Hepatocyte (in vitro differentiated cells): Measurements from ENCODE around the gene ADCYAP1R1. TPM values are rescaled to one million over a fixed set of nuclear protein-coding genes. Genes with fewer than 3 reads are reported as not detected.

ENCODE experiments used
- DNase-seq: peaks from one replicate; pipeline ENCODE4 v3.0.0-alpha.2; 2016; ENCODE audit warnings: low spot score
- H2AFZ ChIP-seq: fragments of 200-600 bp; sonication (generic); 2 replicates; pipeline ENCODE4 v1.6.0; 2016; ENCODE audit warnings: antibody characterized with exemption, mild to moderate bottlenecking
- H3K27ac ChIP-seq: fragments of 200-600 bp; sonication (generic); 2 replicates; pipeline ENCODE4 v1.5.1; 2016; ENCODE audit warnings: mild to moderate bottlenecking
- H3K27me3 ChIP-seq: fragments of 200-600 bp; sonication (generic); 2 replicates; pipeline ENCODE4 v1.6.1; 2016
- H3K36me3 ChIP-seq: fragments of 200-600 bp; sonication (generic); replicated peaks from 2 replicates; pipeline ENCODE4 v1.5.1; 2016; ENCODE audit warnings: low read depth; ENCODE audit not compliant: insufficient read depth
- H3K4me1 ChIP-seq: fragments of 200-600 bp; sonication (generic); 2 replicates; pipeline ENCODE4 v1.5.1; 2016; ENCODE audit warnings: mild to moderate bottlenecking, moderate library complexity; ENCODE audit not compliant: insufficient read depth
- H3K4me2 ChIP-seq: fragments of 200-600 bp; sonication (generic); 2 replicates; pipeline ENCODE4 v1.6.0; 2016
- H3K4me3 ChIP-seq: fragments of 200-600 bp; sonication (generic); 2 replicates; pipeline ENCODE4 v1.5.1; 2016; ENCODE audit warnings: mild to moderate bottlenecking
- H3K79me2 ChIP-seq: fragments of 200-600 bp; sonication (generic); 2 replicates; pipeline ENCODE4 v1.6.0; 2017; ENCODE audit warnings: mild to moderate bottlenecking
- H3K9me2 ChIP-seq: fragments of 200-600 bp; sonication (generic); replicated peaks from 2 replicates; pipeline ENCODE4 v1.6.0; 2017; ENCODE audit warnings: mild to moderate bottlenecking; ENCODE audit not compliant: insufficient read depth
- H3K9me3 ChIP-seq: fragments of 200-600 bp; sonication (generic); 2 replicates; pipeline ENCODE4 v1.5.1; 2016; ENCODE audit warnings: low read depth, mild to moderate bottlenecking
- H4K20me1 ChIP-seq: fragments of 200-600 bp; sonication (generic); 2 replicates; pipeline ENCODE4 v1.6.0; 2016; ENCODE audit warnings: mild to moderate bottlenecking; ENCODE audit not compliant: insufficient read depth, poor library complexity, severe bottlenecking
- CTCF ChIP-seq: fragments of 200-600 bp; sonication (generic); IDR thresholded peaks from 2 replicates; pipeline ENCODE4 v1.5.1; 2016; ENCODE audit warnings: antibody characterized with exemption, mild to moderate bottlenecking; ENCODE audit not compliant: poor library complexity
- EZH2 ChIP-seq: fragments of 200-600 bp; sonication (generic); IDR thresholded peaks from 2 replicates; pipeline ENCODE4 v1.6.1; 2016; ENCODE audit warnings: antibody characterized with exemption, mild to moderate bottlenecking, borderline replicate concordance
- EZH2phosphoT487 ChIP-seq: fragments of 200-600 bp; sonication (generic); IDR thresholded peaks from one replicate; pipeline ENCODE4 v1.6.1; 2018; ENCODE audit warnings: antibody characterized with exemption, mild to moderate bottlenecking, low read depth, moderate library complexity; ENCODE audit not compliant: unreplicated experiment, severe bottlenecking
- WGBS: methylation state at CpG from one replicate; pipeline ENCODE4 v1.1.6; 2016; ENCODE audit warnings: low lambda C conversion rate; ENCODE audit errors: missing lambda C conversion rate; 5-methylcytosine and 5-hydroxymethylcytosine counted together
- polyA plus RNA-seq: library from polyadenylated mRNA; unstranded; fragments of >200 nt; fragmentation: Nextera tagmentation; extraction: Ambion mirVana; gene quantifications from 2 replicates; pipeline ENCODE4 v1.2.1, GENCODE V29; 2016
- total RNA-seq: library from RNA; depleted of rRNA; stranded (reverse); fragments of >200 nt; gene quantifications from 2 replicates; pipeline ENCODE4 v1.2.3, GENCODE V29; 2014

The ADCYAP1R1 gene
- total and polyA plus RNA-seq, 2 experiments from 2014 or later, result 0.10 TPM; not detected in 1

- no peak for TF ChIP-seq EZH2
- no peak for TF ChIP-seq CTCF
- TF ChIP-seq EZH2phosphoT487, result no peak
- H3K27me3 ChIP-seq, result no peaks in the 10 kb centered on the region
- H3K9me2 ChIP-seq, result no peaks in the 10 kb centered on the region
- H3K9me3 ChIP-seq, result no peaks in the 10 kb centered on the region
- no peak overlapping the region for H3K4me3 ChIP-seq
- DNase-seq, result no peak
- no peak overlapping the region for H2AFZ ChIP-seq
- no peaks in the 10 kb centered on the region for H3K79me2 ChIP-seq
- H3K4me1 ChIP-seq, result no peaks in the 10 kb centered on the region
- 57% methylated on average over 3 of the region's 3 CpGs for WGBS
- H3K4me2 ChIP-seq, result no peak overlapping the region
- no peaks in the 10 kb centered on the region for H3K36me3 ChIP-seq
- no peak overlapping the region for H3K27ac ChIP-seq
- H4K20me1 ChIP-seq, result no peaks in the 10 kb centered on the region
Measured at GRCh38 chr7:31020652-31021051, 31.5 kb upstream of the ADCYAP1R1 start.

- no peak for DNase-seq
- Histone ChIP-seq H3K27ac (no peak overlapping the region), H3K9me3 (no peaks in the 10 kb centered on the region), H4K20me1 (no peaks in the 10 kb centered on the region), H3K79me2 (no peaks in the 10 kb centered on the region), H3K36me3 (no peaks in the 10 kb centered on the region), H3K9me2 (no peaks in the 10 kb centered on the region), H2AFZ (no peak overlapping the region), H3K4me1 (no peaks in the 10 kb centered on the region), H3K4me3 (no peak overlapping the region), H3K4me2 (no peak overlapping the region), H3K27me3 (no peaks in the 10 kb centered on the region)
- WGBS, result 86% methylated on average over 4 of the region's 4 CpGs
- TF ChIP-seq CTCF (no peak), EZH2 (no peak), EZH2phosphoT487 (no peak)
Measured at GRCh38 chr7:31022117-31022516, 30.0 kb upstream of the ADCYAP1R1 start.

GRCh38 chr7:31022726-31023125, 29.4 kb upstream of the ADCYAP1R1 start:
- no peak for DNase-seq
- Histone ChIP-seq H3K79me2 (no peaks in the 10 kb centered on the region), H2AFZ (no peak overlapping the region), H3K9me3 (no peaks in the 10 kb centered on the region), H3K27ac (no peak overlapping the region), H3K4me2 (no peak overlapping the region), H4K20me1 (no peaks in the 10 kb centered on the region), H3K9me2 (no peaks in the 10 kb centered on the region), H3K4me1 (no peaks in the 10 kb centered on the region), H3K27me3 (no peaks in the 10 kb centered on the region), H3K4me3 (no peak overlapping the region), H3K36me3 (no peaks in the 10 kb centered on the region)
- WGBS, result 86% methylated on average over 3 of the region's 3 CpGs
- TF ChIP-seq EZH2phosphoT487, result no peak

- Histone ChIP-seq H3K4me3 (no peak overlapping the region), H3K79me2 (no peaks in the 10 kb centered on the region), H3K4me1 (no peaks in the 10 kb centered on the region), H3K4me2 (no peak overlapping the region), H3K9me3 (no peaks in the 10 kb centered on the region), H2AFZ (no peak overlapping the region), H4K20me1 (no peaks in the 10 kb centered on the region), H3K36me3 (no peaks in the 10 kb centered on the region), H3K27me3 (no peaks in the 10 kb centered on the region), H3K27ac (no peak overlapping the region), H3K9me2 (no peaks in the 10 kb centered on the region)
- 90% methylated on average over 5 of the region's 5 CpGs for WGBS
- no peak for DNase-seq
- no peak for TF ChIP-seq EZH2
- TF ChIP-seq EZH2phosphoT487, result no peak
- TF ChIP-seq CTCF, result no peak
Measured at GRCh38 chr7:31023877-31024276, 28.2 kb upstream of the ADCYAP1R1 start.
